Erythroblast (primary cell): ENCODE data around the gene WBP2NL.

Experiments
- GATA1 ChIP-seq: IDR thresholded peaks from 2 replicates; pipeline ENCODE4 v1.6.1; 2011; ENCODE audit warnings: low read depth, mild to moderate bottlenecking, control low read depth, low read length, moderate library complexity
- POLR2A ChIP-seq: IDR thresholded peaks from 2 replicates; pipeline ENCODE4 v1.6.1; 2011; ENCODE audit warnings: mild to moderate bottlenecking, low read length

DNA sequence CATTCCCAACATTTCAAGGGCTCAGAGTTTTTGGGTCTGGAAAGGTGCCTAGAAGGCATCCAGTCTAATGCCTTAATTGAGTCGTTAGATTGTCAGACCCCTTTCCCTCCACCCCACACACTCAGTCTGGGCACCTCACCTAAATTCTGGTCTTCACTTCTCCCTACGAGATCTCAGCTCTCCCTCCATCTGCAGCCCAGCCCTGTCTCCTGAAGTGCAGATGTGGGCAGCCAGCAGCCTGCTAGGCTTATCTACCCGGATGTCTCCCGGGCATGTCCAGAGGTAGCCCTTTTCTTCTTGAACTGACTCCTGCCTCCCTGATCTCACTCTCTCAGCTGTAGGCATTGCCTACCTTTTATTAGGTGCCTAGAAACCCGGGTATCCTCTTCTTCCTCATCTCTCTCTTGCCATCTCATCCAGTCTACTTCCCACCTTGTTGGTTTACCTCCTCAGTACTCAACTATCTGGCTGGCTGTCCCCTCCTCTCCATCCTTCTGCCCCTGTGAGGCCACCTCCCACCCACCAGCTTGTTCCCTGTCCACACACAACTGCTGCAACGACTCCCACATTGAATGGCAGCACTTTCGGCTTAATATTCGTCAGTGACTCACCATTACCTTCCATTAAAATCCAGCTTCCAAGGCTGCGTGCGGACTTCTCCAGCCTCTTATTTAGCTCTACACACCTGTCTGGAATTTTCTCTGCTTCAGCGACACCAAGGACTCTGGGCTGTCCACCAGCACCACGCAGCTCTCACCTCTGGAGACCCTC is 23.1 kb upstream of the WBP2NL start:
- TF ChIP-seq POLR2A (no peak), GATA1 (no peak)
